HEK293 (cell line): ENCODE data around the gene CYTH4.

Source experiments
- CTCF ChIA-PET: fragments of 350-600 bp; formaldehyde crosslinking; extraction: SDS; loops from one replicate; lab custom pipeline; 2021; ENCODE audit warnings: antibody characterized with exemption; lab: Yijun Ruan, JAX
- POLR2A ChIA-PET: fragments of 300-600 bp; formaldehyde crosslinking; extraction: SDS; loops from one replicate; lab custom pipeline; 2020; ENCODE audit warnings: antibody characterized with exemption, inconsistent platforms; lab: Yijun Ruan, JAX
- H3K27ac ChIP-seq: fragments of 200-500 bp; sonication (Bioruptor generic); 2 replicates; pipeline ENCODE4 v1.5.1; 2014; ENCODE audit warnings: low read depth, low read length, control low read depth, inconsistent platforms; ENCODE audit errors: extremely low read depth
- H3K36me3 ChIP-seq, 2 experiments: fragments of 200-500 bp in 1 of 2; sonication (Bioruptor generic) in 1 of 2; 1 replicate in 1 of 2; 2 replicates in 1 of 2; pipeline ENCODE4 v1.5.1; 2014 to 2017; ENCODE audit warnings: inconsistent platforms in 2 of 2, low read length in 2 of 2; ENCODE audit not compliant: control insufficient read depth in 2 of 2, insufficient read depth in 1 of 2
- H3K4me1 ChIP-seq: fragments of 200-500 bp; sonication (Bioruptor generic); 2 replicates; pipeline ENCODE4 v1.5.1; 2014; ENCODE audit warnings: mild to moderate bottlenecking, low read length, inconsistent platforms; ENCODE audit not compliant: control insufficient read depth, insufficient read depth
- H3K4me3 ChIP-seq: 2 replicates; pipeline ENCODE4 v1.5.1; 2011; ENCODE audit warnings: low read depth, mild to moderate bottlenecking, control low read depth, low read length, moderate library complexity
- H3K9me3 ChIP-seq: fragments of 200-500 bp; sonication (Bioruptor generic); 2 replicates; pipeline ENCODE4 v1.5.1; 2014; ENCODE audit warnings: low read depth, low read length, inconsistent platforms; ENCODE audit not compliant: control insufficient read depth, insufficient read depth
- FEZF1 ChIP-seq: fragments of 450-650 bp; formaldehyde crosslinking; IDR thresholded peaks from 2 replicates; pipeline ENCODE4 v1.5.1; 2016; ENCODE audit warnings: missing biosample characterization, missing genetic modification characterization
- GLI4 ChIP-seq: fragments of 450-650 bp; formaldehyde crosslinking; IDR thresholded peaks from 2 replicates; pipeline ENCODE4 v1.5.1; 2016; ENCODE audit warnings: missing biosample characterization, missing genetic modification characterization
- HOXC10 ChIP-seq: sonication (generic); formaldehyde crosslinking; IDR thresholded peaks from 2 replicates; pipeline ENCODE4 v1.8.1; 2023; ENCODE audit warnings: mild to moderate bottlenecking, missing genetic modification reagents
- PBX3 ChIP-seq: sonication (generic); formaldehyde crosslinking; IDR thresholded peaks from 2 replicates; pipeline ENCODE4 v1.8.1; 2022; ENCODE audit warnings: mild to moderate bottlenecking, moderate library complexity, missing genetic modification reagents
- SP3 ChIP-seq: fragments of 450-650 bp; formaldehyde crosslinking; IDR thresholded peaks from 2 replicates; pipeline ENCODE4 v1.5.1; 2016; ENCODE audit warnings: missing biosample characterization, missing genetic modification characterization
- YY2 ChIP-seq: fragments of 450-650 bp; formaldehyde crosslinking; IDR thresholded peaks from 2 replicates; pipeline ENCODE4 v1.5.1; 2016; ENCODE audit warnings: missing biosample characterization, missing genetic modification characterization
- ZBTB21 ChIP-seq: fragments of 450-650 bp; formaldehyde crosslinking; IDR thresholded peaks from 2 replicates; pipeline ENCODE4 v1.5.1; 2017; ENCODE audit warnings: missing biosample characterization, missing genetic modification characterization
- ZBTB7A ChIP-seq: fragments of 450-650 bp; formaldehyde crosslinking; IDR thresholded peaks from 2 replicates; pipeline ENCODE4 v1.5.1; 2016; ENCODE audit warnings: low read depth, missing biosample characterization, missing genetic modification characterization
- ZIC2 ChIP-seq: fragments of 450-650 bp; formaldehyde crosslinking; IDR thresholded peaks from 2 replicates; pipeline ENCODE4 v1.5.1; 2016; ENCODE audit warnings: missing biosample characterization, missing genetic modification characterization
- ZNF112 ChIP-seq: fragments of 450-650 bp; formaldehyde crosslinking; IDR thresholded peaks from 2 replicates; pipeline ENCODE4 v1.5.0; 2017; ENCODE audit warnings: missing biosample characterization, missing genetic modification characterization
- ZNF175 ChIP-seq: fragments of 450-650 bp; formaldehyde crosslinking; IDR thresholded peaks from 2 replicates; pipeline ENCODE4 v1.5.1; 2016; ENCODE audit warnings: missing biosample characterization, missing genetic modification characterization
- ZNF18 ChIP-seq: fragments of 450-650 bp; formaldehyde crosslinking; IDR thresholded peaks from 2 replicates; pipeline ENCODE4 v1.5.1; 2016; ENCODE audit warnings: missing biosample characterization, missing genetic modification characterization
- ZNF211 ChIP-seq: fragments of 450-650 bp; formaldehyde crosslinking; IDR thresholded peaks from 2 replicates; pipeline ENCODE4 v1.5.1; 2016; ENCODE audit warnings: low read depth, missing biosample characterization, missing genetic modification characterization
- ZNF214 ChIP-seq: fragments of 450-650 bp; formaldehyde crosslinking; IDR thresholded peaks from 2 replicates; pipeline ENCODE4 v1.5.1; 2017; ENCODE audit warnings: missing biosample characterization, mild to moderate bottlenecking, missing genetic modification characterization, borderline replicate concordance
- ZNF292 ChIP-seq: fragments of 450-650 bp; formaldehyde crosslinking; IDR thresholded peaks from 2 replicates; pipeline ENCODE4 v1.5.1; 2016; ENCODE audit warnings: low read depth, missing biosample characterization, missing genetic modification characterization, borderline replicate concordance
- ZNF324 ChIP-seq: fragments of 450-650 bp; formaldehyde crosslinking; IDR thresholded peaks from 2 replicates; pipeline ENCODE4 v1.5.1; 2016; ENCODE audit warnings: missing biosample characterization, missing genetic modification characterization
- ZNF335 ChIP-seq: fragments of 450-650 bp; formaldehyde crosslinking; conservative IDR thresholded peaks from 2 replicates; pipeline ENCODE4 v1.5.1; 2016; ENCODE audit warnings: missing biosample characterization, missing genetic modification characterization
- ZNF341 ChIP-seq: fragments of 450-650 bp; formaldehyde crosslinking; IDR thresholded peaks from 2 replicates; pipeline ENCODE4; 2016; ENCODE audit warnings: low read depth, missing biosample characterization, missing genetic modification characterization
- ZNF391 ChIP-seq: fragments of 450-650 bp; formaldehyde crosslinking; IDR thresholded peaks from 2 replicates; pipeline ENCODE4 v1.5.1; 2016; ENCODE audit warnings: low read depth, missing biosample characterization, missing genetic modification characterization, borderline replicate concordance
- ZNF394 ChIP-seq: fragments of 450-650 bp; formaldehyde crosslinking; IDR thresholded peaks from 2 replicates; pipeline ENCODE4 v1.5.1; 2016; ENCODE audit warnings: missing biosample characterization, missing genetic modification characterization, mild to moderate bottlenecking, moderate library complexity, borderline replicate concordance
- ZNF423 ChIP-seq: fragments of 450-650 bp; formaldehyde crosslinking; IDR thresholded peaks from 2 replicates; pipeline ENCODE4 v1.5.1; 2016; ENCODE audit warnings: missing biosample characterization, missing genetic modification characterization
- ZNF600 ChIP-seq: fragments of 450-650 bp; formaldehyde crosslinking; IDR thresholded peaks from 2 replicates; pipeline ENCODE4 v1.5.1; 2016; ENCODE audit warnings: missing biosample characterization, missing genetic modification characterization
- ZNF621 ChIP-seq: fragments of 450-650 bp; formaldehyde crosslinking; IDR thresholded peaks from 2 replicates; pipeline ENCODE4 v1.5.1; 2017; ENCODE audit warnings: missing biosample characterization, missing genetic modification characterization
- ZNF654 ChIP-seq: fragments of 450-650 bp; formaldehyde crosslinking; IDR thresholded peaks from 2 replicates; pipeline ENCODE4 v1.5.1; 2016; ENCODE audit warnings: low read depth, missing biosample characterization, missing genetic modification characterization
- ZNF670 ChIP-seq: fragments of 450-650 bp; formaldehyde crosslinking; IDR thresholded peaks from 2 replicates; pipeline ENCODE4 v1.5.1; 2016; ENCODE audit warnings: missing biosample characterization, missing genetic modification characterization, low read depth
- ZXDB ChIP-seq: fragments of 450-650 bp; formaldehyde crosslinking; IDR thresholded peaks from 2 replicates; pipeline ENCODE4 v1.5.1; 2016; ENCODE audit warnings: missing biosample characterization, missing genetic modification characterization

The CYTH4 gene

GRCh38 chr22:37337204-37337943 is 55.1 kb downstream of the CYTH4 start:
- ChIA-PET POLR2A (no interaction called here), CTCF (no interaction called here)
- Histone ChIP-seq H3K9me3 (no peaks in the 10 kb centered on the region), H3K27ac (no peak overlapping the region), H3K4me3 (no peak overlapping the region), H3K36me3 (no peaks in the 10 kb centered on the region), H3K4me1 (0 out of 2 replicates have a peak, but pooled peaks cover 3% of the 10 kb centered on the region)
- TF ChIP-seq ZIC2 (tag by site-specific recombination) (0 out of 2 replicates have a peak, but pooled peaks have one; percentile 6), YY2 (tag by site-specific recombination) (no peak), ZNF341 (tag by site-specific recombination) (peak; percentile 79)

- ChIA-PET POLR2A (no interaction called here), CTCF (interaction anchor here (0.7 to 1.2 kb wide), 2 partner anchors 8 to 90 kb away, joined by 3 to 4 read pairs; no protein-coding TSS in a partner anchor)
- Histone ChIP-seq H3K36me3 (no peaks in the 10 kb centered on the region), H3K9me3 (no peaks in the 10 kb centered on the region), H3K4me1 (0 out of 2 replicates have a peak, but pooled peaks cover 3% of the 10 kb centered on the region), H3K27ac (no peak overlapping the region), H3K4me3 (no peak overlapping the region)
- no peak for TF ChIP-seq PBX3
- TF ChIP-seq ZNF394: no peak
- no peak for TF ChIP-seq ZNF175
- no peak for TF ChIP-seq ZNF600
- TF ChIP-seq ZNF341 (tag by site-specific recombination): peak; percentile 30; the same call in 1 of the 2 replicates
- no peak for TF ChIP-seq ZNF335 (tag by site-specific recombination)
- no peak for TF ChIP-seq GLI4 (tag by site-specific recombination)
- no peak for TF ChIP-seq ZNF670
- no peak for TF ChIP-seq ZBTB21
Measured at GRCh38 chr22:37338539-37339246, 56.4 kb downstream of the CYTH4 start.

GRCh38 chr22:37340331-37341262 is 58.3 kb downstream of the CYTH4 start:
- Histone ChIP-seq H3K4me3 (no peak overlapping the region), H3K4me1 (peaks cover 3% of the 10 kb centered on the region; the same call in 1 of the 2 replicates), H3K27ac (no peak overlapping the region), H3K9me3 (no peaks in the 10 kb centered on the region), H3K36me3 (no peaks in the 10 kb centered on the region)
- ChIA-PET CTCF (interaction anchor here (0.6 to 1.0 kb wide), 3 partner anchors 17 to 200 kb away, joined by 3 to 5 read pairs (median 3); no protein-coding TSS in a partner anchor), POLR2A (interaction anchor here (0.6 to 0.9 kb wide), 2 partner anchors 11 to 87 kb away, joined by 3 to 5 read pairs; no protein-coding TSS in a partner anchor)
- TF ChIP-seq ZNF423 (no peak), ZXDB (no peak), ZNF324 (tag by site-specific recombination) (no peak), PBX3 (no peak), ZNF621 (no peak), HOXC10 (CRISPR knock-in tag) (no peak), ZBTB7A (tag by site-specific recombination) (no peak), ZNF18 (tag by site-specific recombination) (no peak), ZNF211 (no peak), ZNF654 (tag by site-specific recombination) (no peak), ZNF391 (tag by site-specific recombination) (no peak), FEZF1 (tag by site-specific recombination) (no peak), ZNF292 (tag by site-specific recombination) (no peak), ZNF112 (tag by site-specific recombination) (no peak), ZNF214 (no peak), SP3 (tag by site-specific recombination) (no peak)
